Mesenteric fat pad (tissue), 1 donor: ENCODE measurements around the gene PMPCA. TPM values are rescaled to one million over a fixed set of nuclear protein-coding genes. Genes with fewer than 3 reads are reported as not detected.

ENCODE experiments used
- DNase-seq: peaks from one replicate; pipeline ENCODE4 v3.0.0-alpha.2; 2020; ENCODE audit warnings: low spot score
- total RNA-seq: library from RNA; stranded (reverse); fragmentation: NEBNext Ultra II Directional; extraction: Animal tissue kit (Norgen Biotek cat#: 25700); gene quantifications from one replicate; pipeline ENCODE4 v1.2.1, GENCODE V29; 2021
- donor health status: DM: yes; HTN: yes; CAD: no.

The PMPCA gene
- total RNA-seq, 1 donor from 2014 or later, result 47.3 TPM

DNA sequence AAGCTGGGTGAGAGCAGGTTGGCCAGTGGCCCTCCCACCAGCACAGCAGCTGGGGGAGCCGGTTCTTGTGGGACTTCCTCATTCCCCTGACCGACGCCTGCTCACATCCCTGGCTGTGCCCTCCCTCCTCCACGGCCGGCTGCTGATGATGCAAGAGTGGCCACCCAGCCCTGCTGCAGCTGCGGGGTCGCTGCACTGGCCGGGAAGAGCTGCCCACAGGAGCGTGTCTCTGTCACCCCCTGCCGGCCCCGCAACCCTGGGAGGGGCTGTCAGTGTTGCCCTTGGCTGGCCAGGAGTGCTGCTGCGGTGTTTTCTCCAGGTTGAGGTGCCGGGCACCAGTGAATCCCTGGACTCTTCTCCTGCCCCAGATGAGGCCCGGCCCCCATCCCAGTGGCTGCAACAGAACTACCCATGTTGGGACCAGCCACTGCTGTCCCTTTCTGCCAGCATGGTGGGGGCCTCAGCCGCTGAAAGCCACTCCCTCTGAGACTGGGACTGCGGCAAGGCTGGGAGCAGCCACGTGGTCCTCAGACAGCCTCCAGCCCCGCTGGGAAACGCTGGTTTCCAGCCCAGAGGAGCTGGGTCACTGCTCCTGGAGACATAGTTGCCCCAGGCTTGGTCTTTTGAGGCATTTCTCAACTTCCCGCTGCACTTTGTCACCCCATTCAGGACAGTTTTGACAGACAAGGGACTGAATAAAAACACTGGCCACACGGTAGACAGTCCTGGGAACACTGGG, 37.7 kb upstream of the PMPCA start:
- no peak for DNase-seq

DNA sequence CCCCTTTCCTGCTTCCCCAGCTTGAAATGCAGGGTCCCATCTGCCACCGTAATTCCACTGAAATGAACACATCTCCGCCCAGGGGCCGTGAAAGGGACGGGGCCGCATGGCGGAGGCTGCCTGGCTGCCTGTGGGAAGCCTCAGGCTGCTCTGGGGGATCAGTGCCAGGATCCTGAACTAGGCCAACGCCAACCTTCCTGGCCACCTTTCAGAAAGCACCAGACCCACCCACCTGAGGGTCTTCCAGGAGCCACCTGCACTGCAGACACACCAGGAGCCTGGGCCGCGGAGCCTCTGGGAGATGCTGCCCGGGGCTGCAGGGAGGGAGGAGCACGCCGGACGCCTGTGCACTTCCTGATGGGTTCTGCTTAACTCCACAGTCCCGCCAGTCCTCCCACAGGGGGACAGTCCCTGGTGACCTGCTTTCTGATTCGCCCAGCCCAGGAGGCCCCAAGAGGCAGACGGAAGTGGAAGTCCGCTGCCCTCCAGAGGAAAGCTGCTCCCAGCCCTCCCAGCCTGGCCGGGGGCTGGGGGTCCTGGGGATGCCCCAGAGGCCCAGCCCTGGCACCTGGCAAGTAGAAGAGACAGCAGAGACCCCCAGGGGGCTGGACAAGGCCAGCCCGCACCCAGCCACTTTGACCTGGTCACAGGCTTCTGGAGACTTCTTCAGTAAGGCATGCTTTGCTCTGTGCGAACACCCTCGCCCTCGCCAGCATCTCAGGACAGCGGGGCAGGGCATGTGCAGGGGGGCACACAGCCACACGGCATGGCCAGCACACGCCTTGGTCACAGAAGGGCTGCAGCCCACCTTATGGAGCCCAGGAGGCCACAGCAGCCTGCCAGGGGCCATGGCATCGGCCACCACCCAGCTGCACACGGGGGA, 36.9 kb upstream of the PMPCA start, which contains the start of gene CARD9:
TSS of gene CARD9 (minus strand) at position 370 of the 883 bp plus-strand sequence. CDS start 1,591 bp downstream, outside the sequence.
- no peak for DNase-seq

DNA sequence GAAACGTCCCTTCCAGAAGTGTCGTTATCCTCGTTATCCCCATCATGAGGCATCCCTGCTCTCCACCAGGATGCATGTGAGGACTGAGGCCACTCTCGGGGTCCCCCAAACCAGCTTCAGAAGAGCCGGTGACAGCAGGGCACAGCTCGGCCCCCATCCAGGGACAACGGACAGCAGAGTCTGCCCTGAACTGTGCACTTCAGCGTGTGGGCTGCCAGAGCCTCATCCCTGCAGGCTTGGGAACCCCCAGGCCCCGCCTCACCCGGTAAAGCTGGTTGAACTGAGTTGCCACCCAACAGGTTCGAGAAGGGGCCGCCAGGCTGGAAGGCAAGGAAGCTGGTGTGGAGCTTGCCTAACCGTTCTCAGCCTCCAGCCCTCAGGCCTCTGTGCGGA, 36.3 kb upstream of the PMPCA start:
- DNase-seq, result no peak

DNA sequence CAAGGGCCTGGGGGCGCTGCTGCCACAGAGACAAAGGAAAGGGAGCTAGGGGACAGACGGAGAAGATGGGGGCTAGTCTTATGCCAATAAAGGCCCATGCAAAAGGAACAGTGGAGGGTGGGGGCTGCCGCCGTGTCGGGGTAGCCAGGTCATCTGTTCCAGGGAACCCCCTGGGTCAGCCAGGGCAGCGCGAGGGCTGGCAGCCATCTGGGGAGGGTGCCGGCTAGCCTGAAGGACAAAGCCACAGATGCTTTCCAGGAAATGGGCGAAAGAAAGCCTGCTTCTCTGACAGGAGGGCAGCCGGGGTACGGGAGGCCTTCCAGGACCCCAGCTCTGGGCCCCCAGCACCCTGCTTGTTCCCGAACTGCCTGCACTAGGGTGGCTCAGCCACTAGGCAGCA, 35.4 kb upstream of the PMPCA start:
- no peak for DNase-seq

DNA sequence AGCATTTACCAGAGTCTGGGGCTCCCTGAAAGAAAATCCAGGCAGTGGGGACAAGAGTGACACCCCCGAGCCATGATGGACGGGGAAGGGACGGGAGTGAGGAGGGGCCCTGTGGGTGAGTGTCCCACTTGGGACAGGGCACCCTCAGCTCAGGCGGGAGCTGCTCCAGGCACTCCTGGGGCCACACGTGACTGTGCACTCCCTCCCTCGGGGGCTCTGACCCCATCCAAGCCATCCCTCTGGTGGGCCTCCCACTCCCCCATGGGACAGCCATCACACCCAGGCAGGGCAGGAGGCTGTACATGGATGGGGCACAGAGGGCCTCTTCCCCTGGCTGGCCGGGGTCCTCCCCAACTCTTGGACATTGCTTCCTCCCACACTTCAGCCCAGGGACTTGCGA, 34.0 kb upstream of the PMPCA start:
- DNase-seq, result no peak

DNA sequence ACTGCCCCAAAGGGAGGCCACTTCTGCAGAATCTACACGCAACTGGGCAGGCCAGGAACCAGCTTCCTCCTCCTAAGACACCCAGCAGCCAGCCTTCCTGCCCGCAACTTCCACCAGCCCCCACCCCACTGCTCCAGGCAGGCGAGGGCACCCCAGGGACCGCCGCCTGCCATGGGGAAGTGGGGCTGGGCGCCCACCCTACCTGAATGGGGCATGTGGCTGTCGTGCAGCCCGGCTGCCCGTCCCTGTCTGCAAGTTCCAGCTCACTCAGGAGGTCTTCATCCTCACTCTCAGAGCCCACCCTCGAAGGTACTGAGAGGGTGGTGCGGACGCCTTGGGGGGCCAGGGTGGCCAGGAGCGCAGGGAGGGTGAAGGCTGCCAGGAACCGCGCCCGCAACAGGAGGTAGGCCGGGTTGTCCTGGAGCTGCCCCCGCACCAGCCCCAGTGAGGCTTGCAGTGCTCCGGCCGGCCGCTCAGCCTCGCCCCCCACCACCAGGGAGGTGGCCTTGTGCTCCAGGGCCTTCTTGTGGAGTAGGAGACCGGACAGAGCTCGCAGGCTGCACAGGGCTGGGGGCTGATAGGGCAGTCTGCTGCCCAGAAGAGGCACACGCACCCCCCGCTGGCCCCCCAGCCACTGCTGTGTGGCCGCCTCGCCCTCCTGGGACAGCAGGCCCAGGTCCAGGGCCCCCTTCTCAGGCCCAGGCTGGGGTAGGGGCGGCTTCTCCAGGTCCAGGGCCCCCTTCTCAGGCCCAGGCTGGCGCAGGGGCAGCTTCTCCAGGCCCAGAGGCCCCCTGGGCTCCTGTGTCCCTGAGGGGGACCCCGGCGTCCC, 32.9 kb upstream of the PMPCA start:
- DNase-seq, result no peak

DNA sequence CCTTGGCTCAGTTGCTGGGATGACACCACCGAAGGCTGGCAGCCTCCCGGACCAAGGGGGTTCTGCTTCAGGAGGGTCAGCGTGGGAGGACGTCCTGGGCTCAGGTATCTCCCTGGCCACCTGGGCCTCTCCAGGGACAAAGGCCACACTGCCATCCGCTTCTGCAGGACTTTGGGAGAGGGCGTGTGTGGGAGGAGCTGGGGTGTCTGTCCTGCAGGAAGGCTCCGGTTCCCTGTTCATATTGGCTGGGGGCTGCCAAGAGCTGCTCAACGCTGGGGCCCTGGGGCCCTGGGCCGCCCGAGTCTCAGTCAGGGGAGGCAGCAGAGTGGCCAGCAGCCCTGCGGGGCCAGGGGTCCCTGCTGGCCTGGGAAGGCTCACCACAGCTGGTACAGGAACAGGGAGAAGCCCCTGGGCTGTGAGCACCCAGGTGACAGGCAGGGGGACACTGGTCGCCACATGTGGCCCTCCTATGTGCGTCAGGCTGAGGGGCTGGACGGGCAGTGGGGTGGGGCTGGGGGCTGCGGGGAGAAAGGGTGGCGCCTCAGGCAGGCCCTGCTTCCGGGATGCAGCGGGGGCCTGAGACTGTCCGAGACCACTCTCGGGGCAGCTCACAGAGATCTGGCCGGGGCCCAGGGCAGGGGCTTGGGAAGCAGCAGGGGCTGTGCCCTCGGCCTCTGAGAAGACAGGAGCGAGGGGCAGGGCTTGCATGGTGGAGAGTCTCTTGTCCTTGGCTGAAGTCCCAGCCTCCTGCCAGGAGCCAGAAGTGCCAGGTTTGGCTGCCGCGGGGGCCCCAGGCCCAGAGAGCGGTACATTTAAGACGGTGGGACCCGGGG, 32.1 kb upstream of the PMPCA start:
- no peak for DNase-seq

DNA sequence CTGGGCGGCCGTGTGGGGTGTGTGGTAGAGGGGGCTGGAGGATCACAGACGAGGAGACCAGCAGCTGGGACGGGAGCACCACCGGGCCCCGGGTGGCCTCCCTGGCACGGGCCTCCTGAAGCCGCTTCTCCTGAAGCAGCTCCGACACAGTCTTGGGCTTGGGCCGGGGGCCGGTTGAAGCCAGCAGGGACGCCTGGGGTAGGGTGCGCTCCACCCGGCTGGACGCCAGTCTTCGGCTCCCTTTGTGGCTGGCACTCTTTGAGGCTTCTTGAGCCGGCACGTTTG, 31.5 kb upstream of the PMPCA start:
- no peak for DNase-seq

DNA sequence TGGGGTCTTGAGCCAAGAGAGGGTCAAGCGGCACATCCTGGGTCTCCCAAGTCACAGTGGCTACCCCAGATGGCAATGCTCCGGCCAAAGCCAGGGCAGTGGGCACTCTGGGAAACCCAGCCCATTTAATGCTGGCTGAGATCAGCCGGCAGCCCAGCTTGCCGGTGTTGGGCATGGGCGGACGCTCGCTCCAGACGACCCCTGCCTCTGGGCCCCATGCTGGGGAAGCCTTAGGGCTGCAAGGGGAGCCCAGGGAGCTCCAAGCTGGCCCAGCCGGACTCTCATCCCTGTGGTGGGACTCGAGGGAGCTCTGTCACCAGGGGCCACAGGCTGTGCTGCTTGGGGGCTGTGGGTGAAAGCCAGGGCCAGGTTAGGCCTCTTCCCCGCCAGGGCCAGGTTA, 31.1 kb upstream of the PMPCA start:
- DNase-seq, result no peak

DNA sequence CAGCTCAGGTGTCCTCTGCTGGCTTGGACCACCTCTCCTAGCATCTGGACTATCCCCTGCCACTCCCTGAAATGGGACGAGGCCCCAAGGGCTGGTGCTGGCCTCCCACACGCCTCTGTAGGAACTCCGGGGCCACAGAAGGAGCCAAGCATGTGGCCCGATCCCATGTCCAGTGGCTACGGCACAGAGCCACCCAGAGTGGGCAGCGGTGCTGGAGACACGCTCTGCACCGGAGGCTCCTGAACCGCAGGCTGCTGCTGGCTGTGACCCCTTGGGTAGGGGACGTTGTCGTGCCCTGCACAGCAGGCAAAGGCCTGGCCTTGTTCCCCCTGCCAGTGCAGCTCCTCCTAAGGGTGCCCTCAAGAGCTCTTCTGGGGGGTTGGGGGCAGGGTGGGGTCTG, 30.6 kb upstream of the PMPCA start:
- no peak for DNase-seq

DNA sequence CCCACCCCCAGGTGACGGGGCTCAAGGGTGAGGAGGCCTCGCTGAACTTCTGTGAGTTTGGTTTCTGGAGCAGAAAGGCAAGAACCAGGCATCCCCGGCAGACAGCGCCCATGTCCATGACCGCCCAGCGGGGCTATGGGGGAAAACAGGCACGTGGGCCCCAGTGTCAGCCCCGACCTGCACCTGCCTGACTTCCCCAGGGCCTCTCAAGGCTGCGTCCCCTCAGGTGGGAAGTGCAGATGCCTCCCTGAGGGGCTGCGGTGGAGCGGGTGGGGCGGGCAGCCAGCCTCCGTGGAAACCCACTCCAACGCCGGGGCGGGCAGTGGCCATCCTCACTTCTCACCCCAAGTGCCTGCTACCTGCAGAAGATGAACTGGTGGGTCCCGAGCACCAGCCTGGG, 30.1 kb upstream of the PMPCA start:
- DNase-seq, result no peak

DNA sequence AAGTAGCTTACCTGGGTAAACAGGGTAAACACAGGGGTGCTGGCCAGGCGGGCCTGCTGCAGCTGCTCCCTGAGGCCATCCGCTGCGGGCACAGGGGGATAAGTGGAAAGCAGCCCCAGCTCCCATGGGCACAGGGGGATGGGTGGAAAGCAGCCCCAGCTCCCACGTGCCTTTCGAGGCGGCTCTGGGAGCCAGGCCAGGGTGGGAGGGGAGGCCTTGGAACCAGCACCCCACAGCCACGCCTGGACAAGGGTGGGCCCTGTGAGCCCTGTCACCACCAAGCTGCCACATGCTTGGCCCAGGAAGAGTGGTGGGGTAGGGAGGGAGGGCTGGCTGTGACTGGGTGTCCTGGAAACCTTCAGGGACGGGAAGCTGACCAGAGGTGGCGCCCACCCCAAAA, 29.1 kb upstream of the PMPCA start:
- DNase-seq, result no peak

DNA sequence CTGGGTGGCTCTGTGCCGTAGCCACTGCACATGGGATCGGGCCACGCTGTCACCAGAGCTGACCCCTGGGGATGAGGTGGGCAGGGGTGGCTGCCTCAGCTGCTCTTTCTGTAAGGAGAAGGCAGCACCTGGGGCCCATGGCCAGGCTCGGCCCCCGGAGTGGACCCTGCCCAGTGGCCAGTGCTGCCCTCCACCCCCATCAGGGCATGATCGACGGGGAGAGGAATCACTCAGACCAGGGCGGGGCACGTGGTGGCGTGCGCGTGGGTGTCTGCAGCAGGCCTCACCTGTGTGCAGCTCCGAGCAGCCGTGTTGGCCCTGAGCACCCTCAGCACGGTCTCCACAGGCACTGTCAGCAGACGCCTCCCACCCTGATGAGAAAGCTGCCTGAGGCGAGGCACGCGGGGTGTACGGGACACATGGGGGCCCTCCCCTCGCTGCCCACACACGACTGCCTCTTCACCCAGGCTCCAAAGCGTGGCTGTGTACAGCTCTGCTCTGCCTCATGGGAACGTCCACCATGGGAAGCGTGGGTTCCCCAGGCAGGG, 28.4 kb upstream of the PMPCA start:
- no peak for DNase-seq

DNA sequence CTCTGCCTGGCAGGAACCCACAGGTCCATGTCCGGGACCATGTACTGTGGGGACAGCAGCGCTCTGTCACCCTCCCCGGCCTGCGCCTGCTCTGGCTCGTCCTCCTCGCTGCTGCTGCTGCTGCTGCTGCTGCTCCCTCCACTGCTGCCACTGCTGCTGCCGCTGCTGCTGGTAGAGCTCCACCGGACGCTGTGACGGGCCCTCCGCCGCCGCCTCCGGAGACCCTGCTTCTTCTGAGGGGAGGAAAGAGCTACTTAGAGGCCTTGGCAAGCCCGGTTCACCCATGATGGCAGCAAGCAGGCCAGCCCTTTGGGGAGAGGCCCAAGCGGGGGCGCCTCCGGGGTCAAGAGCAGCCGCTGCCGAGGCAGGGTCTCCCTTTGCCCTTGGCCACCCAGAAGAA, 27.0 kb upstream of the PMPCA start:
- DNase-seq, result no peak

DNA sequence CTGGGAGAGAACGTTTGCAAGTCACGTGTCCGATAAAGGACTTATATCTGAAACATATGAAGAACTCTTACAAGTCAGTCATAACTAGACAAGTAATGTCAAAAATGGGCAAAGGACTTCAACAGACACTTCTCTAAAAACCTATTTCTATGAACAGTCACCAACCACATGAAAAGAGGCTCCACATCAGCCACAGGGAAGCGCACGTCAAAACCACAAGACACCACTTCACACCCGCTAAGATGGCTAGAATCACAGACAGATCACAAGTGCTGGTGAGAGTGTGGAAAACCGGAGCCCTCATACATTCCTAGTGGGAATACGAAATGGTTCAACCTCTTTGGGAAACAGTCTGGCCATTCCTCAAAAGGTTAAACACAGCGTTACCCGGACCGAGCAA, 25.4 kb upstream of the PMPCA start:
- DNase-seq, result no peak

DNA sequence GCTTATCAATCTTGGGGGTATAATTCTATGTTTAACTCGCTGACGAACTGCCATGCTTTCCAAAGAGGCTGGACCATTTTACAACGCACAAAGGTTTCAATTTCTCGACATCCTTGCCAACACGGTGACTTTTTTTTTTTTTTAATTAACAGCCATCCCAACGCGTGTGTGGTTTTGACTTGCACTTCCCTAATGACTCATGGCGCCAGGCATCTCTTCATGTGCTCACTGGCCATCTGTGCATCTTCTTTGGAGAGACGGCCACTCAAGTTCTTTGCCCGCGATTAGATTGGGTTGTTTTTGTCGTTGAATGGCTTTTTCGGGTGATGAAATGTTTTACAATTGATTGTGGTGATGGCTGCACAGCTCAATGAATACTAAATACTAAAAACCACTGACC, 24.4 kb upstream of the PMPCA start:
- no peak for DNase-seq

DNA sequence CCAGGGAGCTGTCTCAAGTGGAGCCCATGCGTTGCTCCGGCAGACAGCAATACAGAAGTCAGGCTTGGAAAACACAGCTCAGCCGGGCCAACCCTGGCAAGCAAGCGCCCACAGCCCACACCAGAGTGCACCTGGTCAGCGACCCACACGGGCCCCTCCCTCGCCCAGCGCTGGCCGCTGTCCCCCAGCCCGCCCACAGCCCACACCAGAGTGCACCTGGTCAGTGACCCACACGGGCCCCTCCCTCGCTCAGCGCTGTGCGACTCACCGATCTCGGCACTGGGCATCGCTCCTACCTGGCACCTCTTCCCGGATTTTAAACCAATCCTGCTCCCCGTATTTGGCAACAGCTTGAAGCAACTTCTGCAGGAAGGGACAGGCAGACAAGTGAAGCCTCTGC, 23.2 kb upstream of the PMPCA start:
- no peak for DNase-seq

DNA sequence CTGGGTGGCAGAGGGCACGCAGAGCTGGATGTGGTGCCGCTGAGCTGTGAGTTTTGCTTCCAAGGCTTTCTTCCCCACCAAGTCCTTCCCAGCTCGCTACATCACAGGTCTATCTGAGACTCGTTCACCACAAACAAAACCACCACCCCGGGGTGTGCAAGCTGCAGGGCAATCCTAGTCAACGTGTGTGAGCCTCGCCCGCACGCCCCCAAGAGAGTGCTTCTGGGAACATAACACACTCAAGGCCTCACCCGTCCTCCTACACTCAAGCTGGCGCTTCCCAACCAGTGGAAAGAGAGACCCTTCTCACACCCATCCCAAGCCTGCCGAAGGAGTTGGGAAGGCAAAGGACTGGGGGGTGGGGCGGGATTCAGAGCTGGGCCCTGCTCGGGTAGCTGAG, 21.1 kb upstream of the PMPCA start:
- DNase-seq, result no peak

DNA sequence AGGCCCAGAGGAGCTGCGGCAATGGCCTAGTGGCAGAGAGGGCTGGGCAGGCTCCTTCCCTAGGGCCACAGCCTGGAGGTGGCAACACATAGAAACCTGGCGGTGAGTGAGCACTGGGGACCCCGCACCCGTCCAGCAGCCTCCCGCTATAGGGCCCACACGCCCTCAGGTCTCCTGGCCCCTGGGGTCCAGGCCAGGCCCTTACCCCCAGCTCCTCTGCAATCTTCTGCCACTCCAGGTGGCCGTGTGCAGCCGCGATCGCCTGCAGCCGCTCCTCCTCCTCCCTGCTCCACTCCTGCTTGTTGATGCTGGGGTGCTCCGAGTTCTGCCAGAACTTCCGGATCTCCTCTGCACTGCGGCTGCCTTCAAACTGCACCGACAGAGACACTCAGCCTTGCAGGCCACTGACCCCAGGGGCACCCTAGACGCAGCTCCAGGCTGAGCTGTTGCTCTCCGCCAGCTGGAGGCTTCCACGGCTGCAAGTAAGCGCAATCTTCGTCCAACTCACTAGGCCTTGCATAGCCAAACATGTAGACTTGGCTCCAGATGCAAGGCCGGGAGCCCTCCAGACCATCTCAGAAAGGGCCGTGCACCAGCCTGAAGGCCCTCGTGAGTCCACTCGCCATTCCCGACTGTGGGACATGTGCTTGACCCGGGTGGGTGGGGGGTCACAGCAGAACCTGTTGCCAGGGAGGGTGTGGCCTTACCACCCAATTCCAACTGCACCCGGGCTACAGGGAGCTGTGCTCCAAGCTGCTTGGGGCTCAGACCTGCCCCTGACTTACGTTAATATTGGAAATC, 18.5 kb upstream of the PMPCA start:
- no peak for DNase-seq
